ENCODE measurements around the gene SETD4. TPM values are rescaled to one million over a fixed set of nuclear protein-coding genes. Genes with fewer than 3 reads are reported as not detected.

SETD4 gene
- total and polyA plus RNA-seq, 2 of the 13 experiments (the other 11 are each of a cell fraction or from before 2014, with no cell fraction given), result 7.1 to 14.4 TPM

GRCh38 chr21:36069713-36070583, 9.6 kb upstream of the SETD4 start, which contains the start of gene CBR1 (continued):
- no peak for TF ChIP-seq ZKSCAN1 (IDR thresholded peaks at IDR 0.05; ENCODE audit: low read length)
- TF ChIP-seq ARID5B (CRISPR knock-in tag; IDR thresholded peaks at IDR 0.05), result no peak
- TF ChIP-seq MBD4 (IDR thresholded peaks at IDR 0.05; ENCODE audit: borderline replicate concordance, low read length), result no peak
- peak; percentile 61; the same call in 1 of the 2 replicates for TF ChIP-seq REL (CRISPR knock-in tag; conservative IDR thresholded peaks at IDR 0.05)
- 0 out of 2 replicates have a peak, but pooled peaks have one; percentile 31 for TF ChIP-seq ZNF318 (CRISPR knock-in tag; IDR thresholded peaks at IDR 0.05)
- no peak for TF ChIP-seq ZNF879 (CRISPR knock-in tag; IDR thresholded peaks at IDR 0.05)
- no peak for TF ChIP-seq ZNF121 (CRISPR knock-in tag; IDR thresholded peaks at IDR 0.05)
- peak; percentile 76 for TF ChIP-seq NFYC (CRISPR knock-in tag; IDR thresholded peaks at IDR 0.05)
- TF ChIP-seq ATAD3A (CRISPR knock-in tag; IDR thresholded peaks at IDR 0.05), result no peak
- no peak for TF ChIP-seq BHLHE40 (IDR thresholded peaks at IDR 0.05; ENCODE audit: low read length)
- no peak for TF ChIP-seq ZNF552 (CRISPR knock-in tag; IDR thresholded peaks at IDR 0.05; ENCODE audit: borderline replicate concordance)
- TF ChIP-seq TSC22D2 (CRISPR knock-in tag; IDR thresholded peaks at IDR 0.05; ENCODE audit: borderline replicate concordance), result no peak
- no peak for TF ChIP-seq ZNF597 (CRISPR knock-in tag; IDR thresholded peaks at IDR 0.05)

Data from HepG2 (cell line).